Measurements from ENCODE around the gene CAD.

DNA sequence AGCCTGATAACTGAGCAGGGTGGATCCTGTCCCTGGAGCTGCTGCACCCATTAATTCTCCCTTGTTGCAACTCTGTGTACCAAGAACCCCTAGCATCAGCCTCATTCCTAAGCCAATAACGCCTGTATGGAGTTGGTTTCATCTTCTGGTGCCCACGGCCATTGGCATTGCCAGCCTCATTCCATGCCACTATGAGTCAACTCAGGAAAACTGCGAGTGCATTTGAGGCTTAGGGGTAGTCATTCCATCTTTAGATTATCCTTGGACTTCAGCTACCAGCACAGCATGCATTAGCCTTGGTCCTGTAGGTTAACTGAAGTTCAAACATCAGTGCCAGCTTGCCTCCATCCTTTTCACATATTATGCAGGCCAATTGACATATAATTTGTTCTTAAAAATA, 63.7 kb downstream of the CAD start:
- TF ChIP-seq POLR2A (IDR thresholded peaks at IDR 0.05) (no peak), CTCF (IDR thresholded peaks at IDR 0.05 in 4 of 5, conservative IDR thresholded peaks at IDR 0.05 in 1 of 5) (no peak)
